Calu3 (cell line): ENCODE results near the gene PTPN1. TPM values are rescaled to one million over a fixed set of nuclear protein-coding genes. Genes with fewer than 3 reads are reported as not detected.

Source experiments
- BruUV-seq: library from RNA; stranded (reverse); fragments of 400-500 nt; replicated peaks from 2 replicates; lab custom pipeline; 2021; lab: Mats Ljungman, UMichigan
- CTCF ChIA-PET: fragments of 300-600 bp; sonication (Branson Sonifier 250); formaldehyde crosslinking; loops from one replicate; lab custom pipeline; 2022; ENCODE audit warnings: antibody characterized with exemption; lab: Charles Lee
- DNase-seq: peaks from one replicate; pipeline ENCODE4 v3.0.0; 2022
- H3K27ac Mint-ChIP-seq: one replicate; pipeline ENCODE4 v1.8.0; 2022; ENCODE audit warnings: mixed read lengths; ENCODE audit not compliant: unreplicated experiment
- H3K27me3 Mint-ChIP-seq: one replicate; pipeline ENCODE4 v1.8.0; 2022; ENCODE audit warnings: mixed read lengths; ENCODE audit not compliant: unreplicated experiment
- H3K36me3 Mint-ChIP-seq: one replicate; pipeline ENCODE4 v1.8.0; 2022; ENCODE audit warnings: mild to moderate bottlenecking, moderate library complexity, mixed read lengths; ENCODE audit not compliant: insufficient read depth, unreplicated experiment
- H3K4me1 Mint-ChIP-seq: one replicate; pipeline ENCODE4 v1.8.0; 2022; ENCODE audit warnings: mild to moderate bottlenecking, low read depth, mixed read lengths; ENCODE audit not compliant: unreplicated experiment
- H3K4me3 Mint-ChIP-seq: one replicate; pipeline ENCODE4 v1.8.0; 2022; ENCODE audit warnings: mild to moderate bottlenecking, low read depth, moderate library complexity, mixed read lengths; ENCODE audit not compliant: unreplicated experiment
- H3K9me3 Mint-ChIP-seq: one replicate; pipeline ENCODE4 v1.8.0; 2022; ENCODE audit warnings: low read depth, mixed read lengths; ENCODE audit not compliant: unreplicated experiment
- intact Hi-C: fragments of 100-400 bp; cut with micrococcal nuclease; formaldehyde crosslinking; loops from one replicate; pipeline ENCODE4 v1.10.0; 2022; ENCODE audit not compliant: unreplicated experiment
- total RNA-seq: library from RNA; stranded (reverse); gene quantifications from 2 replicates; pipeline ENCODE4 v1.2.3, GENCODE V29; 2022
- TF ChIP-seq, protein P1 (sequence below): fragments of 200-600 bp; IDR thresholded peaks from one replicate; pipeline ENCODE4 v1.8.0; 2022; ENCODE audit warnings: antibody characterized with exemption; ENCODE audit not compliant: unreplicated experiment

Gene PTPN1
- total RNA-seq, 1 experiment from 2014 or later = 58.5 TPM

DNA sequence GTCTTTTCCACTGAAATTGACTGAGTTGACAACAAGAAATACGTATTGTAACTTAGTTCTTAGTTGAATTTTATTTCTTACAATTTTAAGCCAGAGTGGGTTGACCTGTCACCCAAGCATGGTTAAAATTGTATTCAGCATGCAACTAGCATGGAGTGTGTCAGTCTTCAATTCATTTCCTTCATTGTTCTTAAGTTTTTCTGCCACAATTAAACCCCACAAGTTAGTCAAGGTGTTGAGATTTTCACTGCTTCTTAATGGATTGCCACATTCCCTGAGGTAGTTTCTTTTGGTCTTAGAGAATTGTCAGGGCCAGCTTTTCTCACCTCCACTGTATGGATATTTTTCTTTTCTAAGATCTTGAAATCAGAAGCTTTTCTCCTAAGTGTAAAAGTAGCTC, 2.1 kb downstream of the PTPN1 start:
- BruUV-seq = no TSS peak
- intact Hi-C loops = no loop called here
- CTCF ChIA-PET = interaction anchor here (0.8 to 1.8 kb wide), 6 partner anchors 10 to 76 kb away, joined by 3 to 6 read pairs (median 4); no protein-coding TSS in a partner anchor

DNA sequence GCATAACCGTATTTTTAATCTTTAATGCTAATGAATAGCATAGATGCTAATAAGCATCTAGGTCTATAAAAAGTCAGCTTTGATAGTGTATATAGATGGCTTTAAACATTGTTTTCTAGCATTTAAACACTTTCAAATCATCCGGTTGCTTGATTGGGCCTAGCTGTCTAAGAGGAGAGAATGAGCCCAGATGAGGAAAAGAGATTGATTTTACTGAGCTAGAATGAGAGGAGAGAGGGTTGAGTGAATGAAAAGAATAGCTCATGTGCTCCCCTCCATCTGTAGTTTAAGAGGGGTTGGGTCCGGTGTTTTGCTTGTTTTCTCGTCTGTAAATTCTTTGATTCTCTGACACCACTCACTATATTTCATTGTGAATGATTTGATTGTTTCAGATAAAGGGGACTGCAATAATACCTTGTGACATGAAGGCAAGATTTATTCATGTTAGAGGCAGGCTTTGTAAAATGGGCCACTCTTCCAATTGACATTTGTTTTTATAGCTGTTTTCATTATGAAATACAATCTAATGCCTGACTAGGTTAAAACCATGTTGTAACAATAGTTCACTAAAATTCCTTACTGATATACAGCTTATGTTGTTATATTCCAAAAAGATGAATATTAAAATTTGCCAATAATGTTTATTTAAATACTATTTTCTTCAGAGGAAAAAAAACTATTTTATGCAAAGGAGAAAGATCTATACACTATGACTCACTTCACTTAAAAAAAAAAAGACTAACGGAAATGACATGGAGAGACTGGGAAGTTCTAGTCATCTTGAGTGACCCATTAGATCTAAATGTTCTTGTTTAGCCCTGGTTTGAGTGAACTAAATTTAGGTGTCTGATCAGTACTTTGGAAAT, 3.2 kb downstream of the PTPN1 start:
- H3K4me3 Mint-ChIP-seq = peak overlapping the region; percentile 90
- peak overlapping the region; percentile 46 for H3K27ac Mint-ChIP-seq
- no TSS peak for BruUV-seq
- H3K4me1 Mint-ChIP-seq = peaks cover 51% of the 10 kb centered on the region
- no peaks in the 10 kb centered on the region for H3K9me3 Mint-ChIP-seq
- intact Hi-C loops = no loop called here
- TF ChIP-seq, protein P1, sequence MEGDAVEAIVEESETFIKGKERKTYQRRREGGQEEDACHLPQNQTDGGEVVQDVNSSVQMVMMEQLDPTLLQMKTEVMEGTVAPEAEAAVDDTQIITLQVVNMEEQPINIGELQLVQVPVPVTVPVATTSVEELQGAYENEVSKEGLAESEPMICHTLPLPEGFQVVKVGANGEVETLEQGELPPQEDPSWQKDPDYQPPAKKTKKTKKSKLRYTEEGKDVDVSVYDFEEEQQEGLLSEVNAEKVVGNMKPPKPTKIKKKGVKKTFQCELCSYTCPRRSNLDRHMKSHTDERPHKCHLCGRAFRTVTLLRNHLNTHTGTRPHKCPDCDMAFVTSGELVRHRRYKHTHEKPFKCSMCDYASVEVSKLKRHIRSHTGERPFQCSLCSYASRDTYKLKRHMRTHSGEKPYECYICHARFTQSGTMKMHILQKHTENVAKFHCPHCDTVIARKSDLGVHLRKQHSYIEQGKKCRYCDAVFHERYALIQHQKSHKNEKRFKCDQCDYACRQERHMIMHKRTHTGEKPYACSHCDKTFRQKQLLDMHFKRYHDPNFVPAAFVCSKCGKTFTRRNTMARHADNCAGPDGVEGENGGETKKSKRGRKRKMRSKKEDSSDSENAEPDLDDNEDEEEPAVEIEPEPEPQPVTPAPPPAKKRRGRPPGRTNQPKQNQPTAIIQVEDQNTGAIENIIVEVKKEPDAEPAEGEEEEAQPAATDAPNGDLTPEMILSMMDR = no peak
- CTCF ChIA-PET = interaction anchor here (0.6 to 1.5 kb wide), 9 partner anchors 9 to 394 kb away, joined by 3 to 6 read pairs (median 3); no protein-coding TSS in a partner anchor
- no peak for DNase-seq
- H3K27me3 Mint-ChIP-seq = no peaks in the 10 kb centered on the region
- H3K36me3 Mint-ChIP-seq = peaks cover 23% of the 10 kb centered on the region

More for the DNA sequence above, 2.1 kb downstream of the PTPN1 start:
- H3K4me3 Mint-ChIP-seq = peak overlapping the region; percentile 90
- peaks cover 43% of the 10 kb centered on the region for H3K4me1 Mint-ChIP-seq
- peaks cover 23% of the 10 kb centered on the region for H3K36me3 Mint-ChIP-seq
- H3K27ac Mint-ChIP-seq = peak overlapping the region; percentile 46
- no peaks in the 10 kb centered on the region for H3K9me3 Mint-ChIP-seq
- no peaks in the 10 kb centered on the region for H3K27me3 Mint-ChIP-seq
- no peak for DNase-seq
- TF ChIP-seq, protein P1 = no peak

DNA sequence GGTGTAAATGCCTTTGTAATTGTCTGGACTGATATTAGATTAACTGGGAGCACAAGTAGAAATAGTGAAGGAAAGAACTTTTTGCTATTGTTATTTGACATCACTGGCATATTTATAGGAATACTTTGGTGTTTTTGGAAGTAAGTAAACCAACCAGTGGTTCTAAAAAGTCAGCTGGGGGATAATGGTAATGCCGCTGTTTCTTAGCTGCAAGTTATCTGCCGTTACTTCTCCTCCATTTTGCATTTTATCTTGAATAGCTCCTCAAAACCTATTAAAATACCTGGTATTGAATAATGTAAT, 3.8 kb downstream of the PTPN1 start:
- Mint-ChIP-seq H3K4me1 (peaks cover 57% of the 10 kb centered on the region), H3K27me3 (no peaks in the 10 kb centered on the region), H3K9me3 (no peaks in the 10 kb centered on the region), H3K27ac (peak overlapping the region; percentile 46), H3K36me3 (peaks cover 23% of the 10 kb centered on the region), H3K4me3 (peak overlapping the region; percentile 90)
- DNase-seq = no peak
- no TSS peak for BruUV-seq
- TF ChIP-seq, protein P1 = no peak
- intact Hi-C loops = no loop called here
- CTCF ChIA-PET = interaction anchor here (0.6 to 1.4 kb wide), 3 partner anchors 43 to 394 kb away, joined by 3 to 5 read pairs (median 3); no protein-coding TSS in a partner anchor

DNA sequence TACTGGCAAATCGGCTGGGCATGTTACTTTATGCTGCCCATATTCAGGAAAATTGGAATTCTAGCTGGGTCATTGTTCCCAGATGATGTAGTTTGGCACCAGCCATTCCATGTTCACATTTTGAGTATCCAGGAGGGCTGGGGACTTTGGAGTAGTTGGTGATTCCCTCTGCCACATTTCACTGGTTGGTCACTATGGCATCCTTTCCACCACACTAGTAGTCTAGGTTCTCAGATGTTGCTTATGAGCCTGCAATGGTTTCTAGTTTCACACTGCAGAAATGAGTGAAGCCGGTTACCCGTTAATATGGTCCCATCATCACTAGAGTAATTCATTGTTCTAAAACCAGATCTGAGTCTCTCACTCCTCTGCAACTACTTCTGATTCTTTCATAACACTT, 4.6 kb downstream of the PTPN1 start:
- DNase-seq = no peak
- intact Hi-C loops = no loop called here
- CTCF ChIA-PET = no interaction called here
- no peak overlapping the region for H3K27ac Mint-ChIP-seq
- peaks cover 19% of the 10 kb centered on the region for H3K36me3 Mint-ChIP-seq
- TF ChIP-seq, protein P1 = no peak
- no TSS peak for BruUV-seq
- H3K27me3 Mint-ChIP-seq = no peaks in the 10 kb centered on the region
- H3K4me3 Mint-ChIP-seq = no peak overlapping the region
- H3K4me1 Mint-ChIP-seq = peaks cover 64% of the 10 kb centered on the region
- H3K9me3 Mint-ChIP-seq = no peaks in the 10 kb centered on the region
